ENCODE measurements around the gene MMP25.
"Not testable (repeated sequence)": the region's sequence is repeated elsewhere in the genome, so short reads cannot be mapped to it uniquely, and the experiment has no call there.

MMP25 gene

GRCh38 chr16:3056336-3057180, 10.2 kb downstream of the MMP25 start:
- no peak for DNase-seq (ENCODE audit: low spot score)

GRCh38 chr16:3057181-3058138, 11.1 kb downstream of the MMP25 start:
- no peak for DNase-seq (ENCODE audit: low spot score)

GRCh38 chr16:3058139-3059030, 12.0 kb downstream of the MMP25 start:
- peak; percentile 50 for DNase-seq (ENCODE audit: low spot score)

DNA sequence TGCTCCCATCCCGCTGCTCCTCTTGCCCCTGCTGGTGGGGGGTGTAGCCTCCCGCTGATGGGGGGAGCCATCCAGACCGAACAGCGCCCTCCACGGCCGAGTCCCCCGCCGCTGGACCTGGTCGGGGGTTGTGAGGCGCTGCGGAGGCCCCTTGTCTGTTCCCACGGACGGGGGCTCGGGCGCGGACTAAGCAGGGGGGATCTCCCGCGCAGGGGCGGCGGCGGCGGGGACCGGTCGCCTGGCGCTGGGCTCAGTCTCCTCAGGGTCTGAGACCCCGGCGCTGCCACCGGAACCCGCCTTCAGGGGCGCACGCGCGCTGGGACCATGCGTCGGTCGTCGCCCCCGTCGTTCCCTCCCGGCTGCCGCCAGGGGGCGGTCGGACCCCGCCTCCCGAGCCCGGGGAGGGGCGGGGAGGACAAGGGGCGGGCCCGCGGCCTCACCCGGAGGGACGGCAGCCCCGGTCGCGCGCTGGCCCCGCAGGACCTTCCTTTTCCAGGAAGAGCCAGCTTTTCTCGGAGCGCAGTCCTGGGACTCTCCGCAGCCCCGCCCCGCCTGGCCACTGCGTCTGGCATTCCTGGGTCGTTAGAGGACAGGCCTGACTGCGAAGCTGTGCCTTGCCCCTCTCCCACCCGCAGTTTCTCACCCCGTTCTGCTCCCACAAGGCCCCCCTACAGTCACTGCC, 12.8 kb downstream of the MMP25 start:
- peak; percentile 92 for DNase-seq (ENCODE audit: low spot score)

- no peak for DNase-seq (ENCODE audit: low spot score)
These were observed 13.4 kb downstream of the MMP25 start for GRCh38 chr16:3059723-3060242.

DNA sequence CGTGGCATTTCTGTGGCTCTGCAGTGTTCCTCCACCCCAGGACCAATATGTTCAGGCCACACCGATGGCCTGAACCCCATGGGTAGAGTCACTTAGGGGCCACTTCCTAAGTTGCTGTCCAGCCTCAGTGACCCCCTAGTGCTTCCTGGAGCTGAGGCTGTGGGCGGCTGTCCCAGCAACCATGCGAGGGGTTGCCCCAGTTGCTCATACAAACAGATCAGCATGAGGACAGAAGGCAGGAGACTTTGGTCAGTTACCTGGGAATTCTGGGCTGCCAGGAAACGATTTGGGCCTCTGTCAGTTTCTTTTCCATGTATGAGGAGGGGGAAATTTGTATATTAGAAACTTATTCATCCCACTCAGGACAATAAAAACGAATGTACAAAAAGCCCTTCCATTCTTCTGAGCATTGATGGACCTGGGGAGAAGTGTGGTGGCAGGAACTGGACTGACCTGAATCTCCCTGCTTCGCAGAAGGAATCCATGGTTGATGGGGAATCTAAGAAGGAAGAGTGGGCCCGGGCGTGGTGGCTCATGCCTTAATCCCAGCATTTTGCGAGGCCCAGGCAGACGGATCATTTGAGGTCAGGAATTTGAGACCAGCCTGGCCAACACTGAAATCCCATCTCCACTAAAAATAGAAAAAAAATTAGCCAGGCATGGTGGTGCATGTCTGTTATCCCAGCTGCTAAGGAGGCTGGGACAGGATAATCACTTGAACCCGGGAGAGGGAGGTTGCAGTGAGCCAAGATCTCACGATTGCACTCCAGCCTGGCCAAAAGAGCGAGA, 14.2 kb downstream of the MMP25 start:
- DNase-seq (ENCODE audit: low spot score), result no peak

DNA sequence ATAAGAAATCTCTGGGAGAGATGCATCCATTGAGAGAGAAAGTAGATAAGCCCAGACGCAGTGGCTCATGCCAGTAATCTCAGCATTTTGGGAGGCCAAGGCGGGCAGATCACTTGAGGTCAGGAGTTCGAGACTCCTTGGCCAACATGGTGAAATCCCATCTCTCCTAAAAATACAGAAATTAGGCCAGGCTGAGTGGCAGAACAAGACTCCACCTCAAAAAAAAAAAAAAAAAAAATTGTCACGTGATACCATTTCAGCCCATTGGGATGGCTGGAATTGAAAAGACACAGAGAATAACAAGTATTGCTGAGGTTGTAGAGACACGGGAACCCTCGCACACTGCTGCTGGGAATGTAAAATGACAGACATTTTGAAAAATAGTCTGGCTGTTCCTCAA, 16.2 kb downstream of the MMP25 start:
- no peak for DNase-seq (ENCODE audit: low spot score)

GRCh38 chr16:3063625-3064386, 17.4 kb downstream of the MMP25 start:
- DNase-seq (ENCODE audit: low spot score), result no peak

- no peak for DNase-seq (ENCODE audit: low spot score)
These were observed 18.8 kb downstream of the MMP25 start, which contains the start of gene IL32 for GRCh38 chr16:3065069-3065741. Gene IL32, plus strand, starts transcription at chr16:3065640. Its CDS starts 172 bp downstream, at chr16:3065812.

DNA sequence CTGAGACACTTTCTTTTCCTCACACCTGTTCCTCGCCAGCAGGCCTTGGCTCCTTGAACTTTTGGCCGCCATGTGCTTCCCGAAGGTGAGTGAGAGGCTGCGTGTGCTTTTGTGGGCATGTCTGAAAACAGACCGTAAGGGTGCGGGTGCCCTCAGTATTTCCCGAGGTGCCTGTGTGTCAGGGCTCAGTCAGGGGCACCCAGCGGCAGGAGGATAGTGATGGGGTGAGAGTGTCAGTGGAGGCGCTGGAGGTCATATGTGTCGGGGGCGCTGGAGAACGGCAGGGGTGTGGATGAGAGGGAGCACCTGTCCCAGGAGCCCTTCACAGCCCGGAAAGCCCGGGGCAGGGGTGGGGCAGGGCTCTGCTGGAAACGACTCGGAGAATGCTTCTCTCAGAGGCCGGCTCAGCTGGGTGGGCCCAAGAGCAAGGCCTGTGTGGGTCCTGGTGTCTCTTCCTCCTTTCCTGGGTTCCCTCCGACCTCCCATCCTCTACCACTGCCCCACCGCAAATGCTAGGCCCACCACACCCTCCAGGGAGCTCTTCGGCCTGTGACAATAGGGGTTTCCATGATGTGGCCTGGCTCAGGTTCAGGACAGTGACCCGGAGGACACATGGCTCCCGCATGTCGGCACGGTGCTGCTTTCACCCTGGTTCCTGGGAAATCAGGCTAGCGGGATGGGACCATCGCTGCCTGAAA, 19.5 kb downstream of the MMP25 start:
- no peak for DNase-seq (ENCODE audit: low spot score)

- no peak for DNase-seq (ENCODE audit: low spot score)
These were observed 20.0 kb downstream of the MMP25 start for GRCh38 chr16:3066440-3066748.

DNA sequence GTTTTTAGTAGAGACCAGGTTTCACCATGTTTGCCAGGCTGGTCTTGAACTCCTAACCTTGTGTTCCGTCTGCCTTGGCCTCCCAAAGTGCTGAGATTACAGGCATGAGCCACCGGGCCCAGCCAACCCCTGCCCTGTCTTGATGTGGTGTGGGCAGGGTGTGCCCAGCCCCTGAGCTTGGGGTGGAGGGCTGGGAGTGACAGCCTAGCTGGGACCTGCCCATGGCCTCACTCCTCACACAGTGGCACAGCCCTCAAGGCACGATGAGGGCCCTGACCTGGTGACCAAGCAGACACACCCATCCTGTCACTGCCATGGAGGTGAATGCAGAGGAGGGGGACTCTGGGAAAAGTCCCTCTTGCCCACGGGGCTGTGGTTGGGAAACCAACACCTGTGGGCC, 22.1 kb downstream of the MMP25 start:
- no peak for DNase-seq (ENCODE audit: low spot score)

DNA sequence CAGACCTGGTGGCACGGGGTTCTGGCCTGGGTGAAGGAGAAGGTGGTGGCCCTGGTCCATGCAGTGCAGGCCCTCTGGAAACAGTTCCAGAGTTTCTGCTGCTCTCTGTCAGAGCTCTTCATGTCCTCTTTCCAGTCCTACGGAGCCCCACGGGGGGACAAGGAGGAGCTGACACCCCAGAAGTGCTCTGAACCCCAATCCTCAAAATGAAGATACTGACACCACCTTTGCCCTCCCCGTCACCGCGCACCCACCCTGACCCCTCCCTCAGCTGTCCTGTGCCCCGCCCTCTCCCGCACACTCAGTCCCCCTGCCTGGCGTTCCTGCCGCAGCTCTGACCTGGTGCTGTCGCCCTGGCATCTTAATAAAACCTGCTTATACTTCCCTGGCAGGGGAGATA, 22.8 kb downstream of the MMP25 start:
- DNase-seq (ENCODE audit: low spot score), result not testable (repeated sequence)

DNA sequence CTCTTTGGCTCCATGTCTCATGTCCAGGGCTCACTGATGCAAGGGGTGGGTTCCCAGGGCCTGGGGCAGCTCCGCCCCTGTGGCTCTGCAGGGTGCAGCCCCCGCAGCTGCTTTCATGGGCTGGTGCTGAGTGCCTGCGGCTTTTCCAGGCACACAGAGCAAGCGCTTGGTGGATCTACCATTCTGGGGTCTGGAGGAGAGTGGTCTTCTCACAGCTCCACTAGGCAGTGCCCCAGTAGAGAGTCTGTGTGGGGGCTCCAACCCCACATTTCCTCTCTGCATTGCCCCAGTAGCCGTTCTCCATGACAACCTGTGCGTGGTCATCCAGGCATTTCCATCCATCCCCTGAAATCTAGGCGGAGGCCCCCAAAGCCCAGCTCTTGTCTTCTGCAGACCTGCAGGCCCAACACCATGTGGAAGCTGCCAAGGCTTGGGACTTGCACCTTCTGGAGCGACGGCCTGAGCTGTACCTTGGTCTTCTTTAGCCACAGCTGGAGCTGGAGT, 24.3 kb downstream of the MMP25 start:
- no peak for DNase-seq (ENCODE audit: low spot score)

- DNase-seq (ENCODE audit: low spot score), result no peak
These were observed 25.3 kb downstream of the MMP25 start for GRCh38 chr16:3071655-3072054.

DNA sequence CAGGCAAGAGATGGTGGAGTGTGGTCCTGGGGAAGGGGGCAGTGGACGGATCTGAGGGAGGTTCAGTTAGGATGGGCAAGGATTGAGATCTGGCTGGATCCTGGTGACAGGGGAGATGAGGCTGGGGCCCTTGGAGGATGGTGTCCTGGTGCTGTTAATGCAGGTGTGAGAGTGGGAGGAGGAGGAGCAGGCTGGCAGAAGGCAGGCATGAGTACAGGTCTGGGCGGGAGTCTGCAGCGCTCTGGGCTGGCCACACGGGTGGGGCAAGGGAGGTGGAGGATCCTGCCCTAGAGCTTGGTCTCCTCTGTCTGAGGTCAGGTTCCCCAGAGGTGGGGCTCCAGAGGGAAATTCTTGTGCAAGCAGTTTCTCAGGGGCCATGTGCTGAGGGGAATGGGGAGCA, 25.8 kb downstream of the MMP25 start:
- DNase-seq (ENCODE audit: low spot score), result not testable (repeated sequence)

GRCh38 chr16:3072576-3073263, 26.4 kb downstream of the MMP25 start:
- not testable (repeated sequence) for DNase-seq (ENCODE audit: low spot score)
